A549 (cell line): ENCODE results near the gene CCDC187.

ENCODE experiments used
- HOXA7 ChIP-seq: fragments of 250-450 bp; sonication (Bioruptor Pico); IDR thresholded peaks from 2 replicates; pipeline ENCODE4 v1.5.0; 2020; ENCODE audit warnings: mild to moderate bottlenecking, moderate library complexity
- JUN ChIP-seq, 2 experiments: fragments of >200 bp; sonication (Bioruptor Twin); formaldehyde crosslinking; IDR thresholded peaks; 2 replicates in 1 of 2; 3 replicates in 1 of 2; pipeline ENCODE4 v1.6.1; 2016 to 2017
- RCOR1 ChIP-seq: fragments of 150-350 bp; IDR thresholded peaks from 2 replicates; pipeline ENCODE4 v1.6.1; 2014; ENCODE audit warnings: antibody characterized with exemption, low read length, low read depth
- TF ChIP-seq, protein P1 (sequence below): fragments of 200-600 bp; sonication (generic); IDR thresholded peaks from 2 replicates; pipeline ENCODE4 v1.6.1; 2016; ENCODE audit warnings: antibody characterized with exemption, mild to moderate bottlenecking, moderate library complexity

- TF ChIP-seq HOXA7 (CRISPR knock-in tag) (no peak), RCOR1 (no peak), JUN (IDR thresholded peaks at IDR 0.05) (no peak)
- TF ChIP-seq, protein P1, sequence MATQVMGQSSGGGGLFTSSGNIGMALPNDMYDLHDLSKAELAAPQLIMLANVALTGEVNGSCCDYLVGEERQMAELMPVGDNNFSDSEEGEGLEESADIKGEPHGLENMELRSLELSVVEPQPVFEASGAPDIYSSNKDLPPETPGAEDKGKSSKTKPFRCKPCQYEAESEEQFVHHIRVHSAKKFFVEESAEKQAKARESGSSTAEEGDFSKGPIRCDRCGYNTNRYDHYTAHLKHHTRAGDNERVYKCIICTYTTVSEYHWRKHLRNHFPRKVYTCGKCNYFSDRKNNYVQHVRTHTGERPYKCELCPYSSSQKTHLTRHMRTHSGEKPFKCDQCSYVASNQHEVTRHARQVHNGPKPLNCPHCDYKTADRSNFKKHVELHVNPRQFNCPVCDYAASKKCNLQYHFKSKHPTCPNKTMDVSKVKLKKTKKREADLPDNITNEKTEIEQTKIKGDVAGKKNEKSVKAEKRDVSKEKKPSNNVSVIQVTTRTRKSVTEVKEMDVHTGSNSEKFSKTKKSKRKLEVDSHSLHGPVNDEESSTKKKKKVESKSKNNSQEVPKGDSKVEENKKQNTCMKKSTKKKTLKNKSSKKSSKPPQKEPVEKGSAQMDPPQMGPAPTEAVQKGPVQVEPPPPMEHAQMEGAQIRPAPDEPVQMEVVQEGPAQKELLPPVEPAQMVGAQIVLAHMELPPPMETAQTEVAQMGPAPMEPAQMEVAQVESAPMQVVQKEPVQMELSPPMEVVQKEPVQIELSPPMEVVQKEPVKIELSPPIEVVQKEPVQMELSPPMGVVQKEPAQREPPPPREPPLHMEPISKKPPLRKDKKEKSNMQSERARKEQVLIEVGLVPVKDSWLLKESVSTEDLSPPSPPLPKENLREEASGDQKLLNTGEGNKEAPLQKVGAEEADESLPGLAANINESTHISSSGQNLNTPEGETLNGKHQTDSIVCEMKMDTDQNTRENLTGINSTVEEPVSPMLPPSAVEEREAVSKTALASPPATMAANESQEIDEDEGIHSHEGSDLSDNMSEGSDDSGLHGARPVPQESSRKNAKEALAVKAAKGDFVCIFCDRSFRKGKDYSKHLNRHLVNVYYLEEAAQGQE: no peak
Measured at GRCh38 chr9:136223871-136224640, 79.8 kb downstream of the CCDC187 start.
